ENCODE data around the gene NR2C2.

NR2C2 gene

GRCh38 chr3:15009167-15009566 is 61.8 kb downstream of the NR2C2 start:
- no peak for TF ChIP-seq GATA3 (IDR thresholded peaks at IDR 0.05; ENCODE audit: low read depth, low read length)
- no peak for TF ChIP-seq GATA2 (IDR thresholded peaks at IDR 0.05; ENCODE audit: low read depth, low read length)

DNA sequence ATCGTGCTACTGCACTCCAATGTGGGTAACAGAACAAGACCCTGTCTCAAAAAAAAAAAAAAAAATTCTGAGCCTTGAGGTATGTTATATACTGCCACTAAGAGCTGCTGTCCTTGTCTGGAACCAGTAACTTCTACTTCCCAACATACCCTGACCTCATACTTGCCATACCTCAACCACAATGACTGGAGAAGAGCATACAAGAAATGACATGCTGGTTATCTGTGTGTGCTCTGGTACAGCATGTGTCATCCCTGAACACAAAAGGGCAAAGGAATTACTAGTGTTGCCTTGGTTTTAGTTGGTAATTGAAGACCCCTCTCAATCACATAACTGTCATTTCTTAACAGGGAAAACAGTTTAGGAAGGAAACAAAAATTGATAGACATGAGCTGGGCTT is 63.3 kb downstream of the NR2C2 start:
- TF ChIP-seq GATA2 (IDR thresholded peaks at IDR 0.05; ENCODE audit: low read depth, low read length) (no peak), GATA3 (IDR thresholded peaks at IDR 0.05; ENCODE audit: low read depth, low read length) (no peak)

DNA sequence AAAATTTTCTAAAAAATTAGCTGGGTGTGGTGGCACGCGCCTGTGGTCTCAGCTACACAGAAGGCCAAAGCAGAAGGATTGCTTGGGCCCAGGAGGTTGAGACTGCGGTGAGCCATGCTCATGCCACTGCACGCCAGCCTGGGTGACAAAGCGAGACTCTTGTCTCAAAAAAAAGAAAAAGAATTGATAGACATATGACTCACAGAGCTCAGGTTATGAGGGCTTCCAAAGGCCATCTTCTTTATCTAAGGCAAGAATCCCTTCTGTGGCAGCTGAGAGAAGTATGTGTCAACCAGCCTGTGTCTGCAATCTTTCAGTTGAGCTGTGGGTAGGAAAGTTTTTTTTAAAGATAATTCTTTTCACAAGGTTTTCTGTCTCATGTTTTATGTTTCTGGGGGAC is 63.8 kb downstream of the NR2C2 start:
- TF ChIP-seq GATA2 (IDR thresholded peaks at IDR 0.05; ENCODE audit: low read depth, low read length), result no peak
- TF ChIP-seq GATA3 (IDR thresholded peaks at IDR 0.05; ENCODE audit: low read depth, low read length), result no peak

DNA sequence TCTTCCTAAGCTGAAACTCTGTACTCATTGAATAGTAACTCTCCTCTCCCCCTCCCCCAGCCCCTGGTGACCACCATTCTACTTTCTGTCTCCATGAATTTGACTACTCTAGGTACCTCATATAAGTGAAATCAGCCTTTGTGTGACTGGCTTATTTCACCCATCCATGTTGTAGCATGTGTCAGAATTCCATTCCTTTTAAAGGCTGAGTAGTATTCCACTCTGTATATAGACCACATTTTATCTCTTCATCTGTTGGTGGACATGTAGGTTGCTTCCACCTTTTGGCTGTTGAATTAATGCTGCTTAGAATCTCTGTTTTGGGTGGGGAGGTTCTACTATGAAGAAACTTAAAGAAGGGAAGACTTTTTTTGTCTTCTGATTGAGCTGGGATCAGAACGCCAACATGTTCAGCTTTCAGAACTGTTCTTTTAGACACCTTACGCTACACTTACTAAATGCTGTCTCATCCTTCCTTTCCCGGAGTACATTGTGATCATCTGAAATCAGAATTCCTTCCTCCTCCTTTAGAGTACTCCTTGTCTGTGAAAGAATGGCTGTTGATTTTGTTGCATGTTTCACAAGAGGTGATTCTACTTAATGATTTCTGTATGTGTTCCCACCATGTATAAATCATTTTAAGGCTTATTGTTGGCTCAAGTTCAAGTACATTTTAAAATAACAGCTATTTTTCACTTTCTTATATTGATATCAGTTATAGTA is 67.4 kb downstream of the NR2C2 start:
- no peak for TF ChIP-seq GATA2 (IDR thresholded peaks at IDR 0.05; ENCODE audit: low read depth, low read length)
- TF ChIP-seq GATA3 (IDR thresholded peaks at IDR 0.05; ENCODE audit: low read depth, low read length), result no peak

DNA sequence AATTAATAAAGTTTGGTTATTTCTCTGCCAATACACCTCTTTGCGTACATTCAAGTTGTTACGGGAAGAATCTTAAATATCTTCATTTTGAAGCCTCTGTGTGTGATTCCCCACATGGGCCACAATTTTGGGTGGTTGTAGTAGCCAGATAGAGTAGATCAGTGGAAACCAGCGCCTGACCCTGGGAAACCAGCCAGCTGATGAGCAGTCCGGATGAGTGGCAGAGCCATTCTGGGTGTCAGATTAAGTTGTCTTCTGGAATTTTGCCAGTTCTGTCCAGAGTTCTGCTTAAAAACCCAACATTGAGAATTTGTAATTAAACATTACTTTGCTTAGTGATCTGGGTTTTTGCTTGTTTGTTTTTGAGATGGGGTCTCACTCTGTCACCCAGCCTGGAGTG is 68.1 kb downstream of the NR2C2 start:
- TF ChIP-seq GATA2 (IDR thresholded peaks at IDR 0.05; ENCODE audit: low read depth, low read length), result no peak
- TF ChIP-seq GATA3 (IDR thresholded peaks at IDR 0.05; ENCODE audit: low read depth, low read length), result no peak

DNA sequence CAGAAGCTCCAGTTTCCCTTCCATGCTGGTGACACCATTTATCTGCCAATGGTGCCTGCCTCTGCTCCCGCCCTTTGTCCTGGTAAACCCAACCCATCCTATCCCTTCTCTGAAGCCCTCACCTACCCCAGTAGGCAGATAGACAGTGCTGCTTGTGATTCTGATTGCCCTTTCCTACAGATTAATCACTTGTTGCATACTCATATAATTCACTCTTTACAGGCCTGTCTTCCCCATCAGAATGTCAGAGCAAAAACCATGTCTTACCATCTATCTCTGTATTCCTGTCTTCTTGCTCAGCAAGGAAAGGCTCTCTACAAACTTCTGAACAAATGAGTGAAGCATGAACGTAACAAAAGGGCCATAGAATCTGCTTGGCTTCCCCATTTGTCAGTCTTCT is 69.8 kb downstream of the NR2C2 start:
- TF ChIP-seq GATA2 (IDR thresholded peaks at IDR 0.05; ENCODE audit: low read depth, low read length) (no peak), GATA3 (IDR thresholded peaks at IDR 0.05; ENCODE audit: low read depth, low read length) (no peak)

- TF ChIP-seq GATA3 (IDR thresholded peaks at IDR 0.05; ENCODE audit: low read depth, low read length) (no peak), GATA2 (IDR thresholded peaks at IDR 0.05; ENCODE audit: low read depth, low read length) (no peak)
Observed at GRCh38 chr3:15023249-15023648, 75.9 kb downstream of the NR2C2 start.

- TF ChIP-seq GATA2 (IDR thresholded peaks at IDR 0.05; ENCODE audit: low read depth, low read length), result no peak
- no peak for TF ChIP-seq GATA3 (IDR thresholded peaks at IDR 0.05; ENCODE audit: low read depth, low read length)
Observed at GRCh38 chr3:15023719-15024118, 76.3 kb downstream of the NR2C2 start.

GRCh38 chr3:15029625-15030024 is 82.2 kb downstream of the NR2C2 start:
- TF ChIP-seq GATA2 (IDR thresholded peaks at IDR 0.05; ENCODE audit: low read depth, low read length) (no peak), GATA3 (IDR thresholded peaks at IDR 0.05; ENCODE audit: low read depth, low read length) (no peak)

DNA sequence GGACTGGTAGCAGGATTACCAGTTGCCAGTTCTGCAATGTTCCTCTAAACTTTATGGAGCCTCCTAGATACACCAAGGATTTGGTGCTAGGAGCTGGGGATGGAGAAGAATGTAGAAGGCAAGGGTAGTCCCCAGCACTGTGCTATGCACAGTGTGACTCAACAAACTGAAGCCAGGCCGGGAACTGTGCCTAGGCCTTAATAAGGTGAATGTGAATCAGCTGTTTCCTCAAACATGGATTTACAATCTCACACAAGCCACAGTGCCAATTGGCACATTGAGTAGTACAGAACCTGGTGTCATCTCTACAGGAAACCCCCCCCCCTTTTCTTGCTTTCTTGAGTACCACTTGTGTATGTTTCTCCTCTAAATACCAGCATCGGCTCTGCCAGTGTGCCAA is 85.3 kb downstream of the NR2C2 start:
- TF ChIP-seq GATA3 (IDR thresholded peaks at IDR 0.05; ENCODE audit: low read depth, low read length), result no peak
- TF ChIP-seq GATA2 (IDR thresholded peaks at IDR 0.05; ENCODE audit: low read depth, low read length), result no peak

DNA sequence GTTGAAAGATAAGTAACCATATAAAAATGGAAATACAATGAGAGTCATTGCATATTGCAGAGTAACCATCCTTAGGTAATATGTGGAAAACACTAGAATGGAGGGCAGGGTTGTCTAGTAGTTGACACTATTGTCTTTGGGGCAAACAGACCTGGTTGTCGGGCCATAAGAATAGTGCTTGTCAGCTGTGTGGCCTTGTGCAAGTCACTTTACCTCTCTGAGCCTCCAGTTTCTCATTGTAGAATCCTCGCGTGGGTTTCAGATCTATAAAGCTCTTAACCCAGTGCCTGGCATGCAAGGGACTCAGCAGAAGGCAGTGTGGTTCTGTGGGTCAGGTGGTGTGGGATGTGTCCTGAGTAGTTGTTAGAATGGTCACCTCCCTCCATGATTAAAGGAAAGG is 85.7 kb downstream of the NR2C2 start:
- TF ChIP-seq GATA2 (IDR thresholded peaks at IDR 0.05; ENCODE audit: low read depth, low read length), result no peak
- TF ChIP-seq GATA3 (IDR thresholded peaks at IDR 0.05; ENCODE audit: low read depth, low read length), result no peak

DNA sequence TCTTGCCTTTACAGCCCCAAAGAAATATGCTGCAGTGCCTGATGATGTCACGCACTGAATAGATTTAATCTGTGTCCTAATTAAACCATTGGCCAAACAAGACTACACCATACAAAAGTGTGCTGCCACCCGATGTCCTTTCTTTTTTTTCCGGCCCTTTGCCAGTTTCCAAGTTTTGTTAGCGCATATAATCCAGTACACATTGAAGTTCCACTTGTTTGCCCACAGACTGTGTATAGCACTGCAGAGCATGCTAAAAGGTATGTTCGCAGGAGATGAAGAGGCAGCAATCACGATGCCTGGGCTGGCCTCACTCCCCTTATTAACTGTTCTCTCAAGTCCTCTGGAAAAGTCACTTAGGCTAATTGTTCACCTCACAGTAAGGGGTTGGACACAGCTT is 90.9 kb downstream of the NR2C2 start:
- TF ChIP-seq GATA2 (IDR thresholded peaks at IDR 0.05; ENCODE audit: low read depth, low read length) (no peak), GATA3 (IDR thresholded peaks at IDR 0.05; ENCODE audit: low read depth, low read length) (no peak)

- TF ChIP-seq GATA3 (IDR thresholded peaks at IDR 0.05; ENCODE audit: low read depth, low read length) (no peak), GATA2 (IDR thresholded peaks at IDR 0.05; ENCODE audit: low read depth, low read length) (no peak)
Observed at GRCh38 chr3:15040844-15041243, 93.5 kb downstream of the NR2C2 start.

DNA sequence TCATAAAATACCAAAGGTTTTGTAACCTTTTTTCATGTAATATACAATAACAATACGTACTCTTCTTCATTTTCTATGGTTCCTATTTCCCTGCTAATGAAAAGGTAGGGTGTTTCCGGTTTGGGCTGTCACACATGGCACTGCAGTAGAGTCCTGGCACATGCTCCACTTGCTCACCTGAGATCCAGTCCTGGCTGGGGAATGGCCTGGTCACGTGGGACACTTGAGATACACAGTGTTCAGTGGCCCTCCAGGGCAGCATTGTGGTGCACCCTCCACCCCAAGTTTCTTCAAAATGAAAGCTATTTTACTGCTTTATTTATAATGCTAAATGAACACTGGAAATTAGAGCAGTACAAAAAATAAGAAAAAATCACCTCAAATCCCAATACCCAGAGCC is 94.6 kb downstream of the NR2C2 start:
- TF ChIP-seq GATA3 (IDR thresholded peaks at IDR 0.05; ENCODE audit: low read depth, low read length) (no peak), GATA2 (IDR thresholded peaks at IDR 0.05; ENCODE audit: low read depth, low read length) (no peak)

DNA sequence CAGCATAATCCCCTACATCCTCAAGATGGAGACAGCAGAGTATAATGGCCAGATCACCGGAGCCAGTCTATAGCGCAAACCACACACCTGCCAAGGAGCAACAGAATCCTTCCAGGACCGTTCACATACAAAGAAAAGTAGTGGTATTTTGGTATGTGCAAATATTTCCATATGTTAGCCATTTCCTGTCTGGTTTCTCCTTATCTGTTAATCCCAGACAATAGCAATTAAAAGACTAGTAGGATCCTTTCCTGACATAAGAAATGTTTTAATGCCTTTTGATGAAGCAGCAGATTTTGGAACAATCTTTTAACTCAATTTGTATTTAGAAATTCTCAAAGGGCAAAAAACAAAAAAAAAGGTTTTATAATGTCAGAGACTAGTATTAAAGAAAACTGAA is 95.6 kb downstream of the NR2C2 start:
- no peak for TF ChIP-seq GATA2 (IDR thresholded peaks at IDR 0.05; ENCODE audit: low read depth, low read length)
- no peak for TF ChIP-seq GATA3 (IDR thresholded peaks at IDR 0.05; ENCODE audit: low read depth, low read length)

All from SH-SY5Y (cell line).